Vagina (tissue), 2 donors: Measurements from ENCODE around the gene DDX27. TPM values are rescaled to one million over a fixed set of nuclear protein-coding genes. Genes with fewer than 3 reads are reported as not detected.

ENCODE experiments used
- DNase-seq, 2 donors: peaks; one replicate each; pipeline ENCODE4 v3.0.0-alpha.2; 2017; ENCODE audit errors: extremely low spot score in 2 of 2
- H3K27ac ChIP-seq: fragments of 200-600 bp; sonication (generic); one replicate; pipeline ENCODE4 v1.5.1; 2019
- H3K27me3 ChIP-seq: fragments of 200-600 bp; sonication (generic); one replicate; pipeline ENCODE4 v1.5.1; 2019
- H3K36me3 ChIP-seq, 2 donors: fragments of 200-600 bp; sonication (generic); one replicate each; pipeline ENCODE4 v1.5.1; 2017 to 2019
- H3K4me1 ChIP-seq: fragments of 200-600 bp; sonication (generic); one replicate; pipeline ENCODE4 v1.5.1; 2019
- H3K4me3 ChIP-seq, 2 donors: fragments of 200-600 bp; sonication (generic); 1 replicate in 1 of 2; 2 replicates in 1 of 2; pipeline ENCODE4 v1.5.1; 2016 to 2019
- H3K9me3 ChIP-seq: fragments of 200-600 bp; sonication (generic); one replicate; pipeline ENCODE4 v1.5.1; 2019
- CTCF ChIP-seq, 3 experiments: fragments of 450-650 bp in 2 of 3; fragments of 200-600 bp in 1 of 3; sonication (generic) in 1 of 3; IDR thresholded peaks; one replicate each; pipeline ENCODE4 v1.5.1; 2017 to 2019; ENCODE audit warnings: antibody characterized with exemption in 3 of 3, mild to moderate bottlenecking in 2 of 3, moderate library complexity in 2 of 3
- POLR2A ChIP-seq, 2 donors: fragments of 450-650 bp; IDR thresholded peaks; one replicate each; pipeline ENCODE4 v1.6.1; 2017; ENCODE audit warnings: antibody characterized with exemption in 2 of 2, mild to moderate bottlenecking in 2 of 2, moderate library complexity in 2 of 2
- POLR2AphosphoS5 ChIP-seq, 2 donors: sonication (generic); formaldehyde crosslinking; IDR thresholded peaks; one replicate each; pipeline ENCODE4 v1.9.0; 2017; ENCODE audit warnings: antibody characterized with exemption in 2 of 2, mild to moderate bottlenecking in 2 of 2, low read depth in 1 of 2; ENCODE audit not compliant: insufficient read depth in 1 of 2
- intact Hi-C: fragments of 100-400 bp; cut with DNase I; formaldehyde crosslinking; loops from one replicate; pipeline ENCODE4 v1.15.1; 2023
- small RNA-seq: library from RNA; depleted of rRNA; stranded (forward); fragments of <200 nt; gene quantifications from one replicate; pipeline ENCODE3, GENCODE V24; 2016
- total RNA-seq: library from RNA; depleted of rRNA; stranded (reverse); fragments of >200 nt; gene quantifications from one replicate; pipeline ENCODE4 v1.2.3, GENCODE V29; 2016

DDX27 gene
- total RNA-seq, 1 donor from 2014 or later = 23.3 TPM

- DNase-seq = no peak
- peaks cover 14% of the 10 kb centered on the region for H3K9me3 ChIP-seq
- H3K4me1 ChIP-seq = peaks cover 10% of the 10 kb centered on the region
- H3K27ac ChIP-seq = no peak overlapping the region
- peaks cover 0 to 56% of the 10 kb centered on the region in 2 donors for H3K36me3 ChIP-seq
- intact Hi-C loops = no loop called here
- no peak overlapping the region for H3K4me3 ChIP-seq
- H3K27me3 ChIP-seq = no peaks in the 10 kb centered on the region
- TF ChIP-seq CTCF (IDR thresholded peaks at IDR 0.05) = no peak
- no peak for TF ChIP-seq POLR2AphosphoS5 (IDR thresholded peaks at IDR 0.05; ENCODE audit: insufficient read depth in 1 of 2, low read depth in 1 of 2)
- TF ChIP-seq POLR2A (IDR thresholded peaks at IDR 0.05) = no peak
These were observed 71.5 kb downstream of the DDX27 start for GRCh38 chr20:49290608-49291191.

GRCh38 chr20:49291200-49291599, 72.0 kb downstream of the DDX27 start:
- Histone ChIP-seq H3K27me3 (no peaks in the 10 kb centered on the region), H3K4me3 (no peak overlapping the region), H3K4me1 (peaks cover 10% of the 10 kb centered on the region), H3K27ac (no peak overlapping the region), H3K9me3 (peaks cover 10% of the 10 kb centered on the region), H3K36me3 (peaks cover 0 to 51% of the 10 kb centered on the region in 2 donors)
- DNase-seq = no peak
- TF ChIP-seq POLR2AphosphoS5 (IDR thresholded peaks at IDR 0.05; ENCODE audit: insufficient read depth in 1 of 2, low read depth in 1 of 2) = no peak
- no peak for TF ChIP-seq POLR2A (IDR thresholded peaks at IDR 0.05)
- TF ChIP-seq CTCF (IDR thresholded peaks at IDR 0.05) = no peak
- intact Hi-C loops = no loop called here

- no peak for DNase-seq
- intact Hi-C loops = no loop called here
- Histone ChIP-seq H3K27me3 (no peaks in the 10 kb centered on the region), H3K36me3 (peaks cover 0 to 43% of the 10 kb centered on the region in 2 donors), H3K4me1 (peaks cover 9% of the 10 kb centered on the region), H3K9me3 (peaks cover 4% of the 10 kb centered on the region), H3K4me3 (no peak overlapping the region), H3K27ac (no peak overlapping the region)
- TF ChIP-seq POLR2A (IDR thresholded peaks at IDR 0.05) = no peak
- no peak for TF ChIP-seq CTCF (IDR thresholded peaks at IDR 0.05)
These were observed 72.8 kb downstream of the DDX27 start for GRCh38 chr20:49292010-49292409.

GRCh38 chr20:49293122-49293521, 73.9 kb downstream of the DDX27 start:
- Histone ChIP-seq H3K27ac (no peak overlapping the region), H3K9me3 (no peaks in the 10 kb centered on the region), H3K4me3 (no peak overlapping the region), H3K36me3 (peaks cover 0 to 33% of the 10 kb centered on the region in 2 donors), H3K4me1 (no peaks in the 10 kb centered on the region), H3K27me3 (no peaks in the 10 kb centered on the region)
- TF ChIP-seq POLR2A (IDR thresholded peaks at IDR 0.05) = no peak
- intact Hi-C loops = no loop called here
- no peak for DNase-seq

Small RNAs within 50 kb of the gene (small RNA-seq; reads per million reads assigned to genes)
- 2,423 reads per million, percentile 99 among the genes with 10 or more reads in this experiment for gene SNORD12B
- 2,789 reads per million, percentile 99 among the genes with 10 or more reads in this experiment for gene SNORD12C

Other genes starting within 250 kb of the DDX27 start
- 39.0 TPM for gene CSE1L, start 173.1 kb upstream of the DDX27 start, total RNA-seq
- 68.5 TPM for gene STAU1, start 31.1 kb upstream of the DDX27 start, total RNA-seq
- 27.5 TPM for gene ZNFX1, start 58.6 kb downstream of the DDX27 start, total RNA-seq